K562 (cell line): ENCODE measurements around the gene PPP1R14D. TPM values are rescaled to one million over a fixed set of nuclear protein-coding genes. Genes with fewer than 3 reads are reported as not detected.

Experiments
- ARID2 ChIP-seq: fragments of 450-650 bp; IDR thresholded peaks from 2 replicates; pipeline ENCODE4 v1.6.1; 2017; ENCODE audit warnings: antibody characterized with exemption, mild to moderate bottlenecking
- BRD9 ChIP-seq: fragments of 450-650 bp; IDR thresholded peaks from 2 replicates; pipeline ENCODE4 v1.6.1; 2018; ENCODE audit warnings: low read depth; ENCODE audit not compliant: partially characterized antibody
- E2F4 ChIP-seq: sonication (generic); formaldehyde crosslinking; IDR thresholded peaks from 2 replicates; pipeline ENCODE4 v1.8.0; 2022; ENCODE audit warnings: mild to moderate bottlenecking, low read depth, missing genetic modification reagents
- FOXK2 ChIP-seq, 2 experiments: fragments of 450-650 bp; IDR thresholded peaks in 1 of 2; conservative IDR thresholded peaks in 1 of 2; 2 replicates each; pipeline ENCODE4 v1.6.1; 2016; ENCODE audit warnings: low read depth in 2 of 2, mild to moderate bottlenecking in 1 of 2
- HNRNPL ChIP-seq: fragments of 200-400 bp; formaldehyde crosslinking; IDR thresholded peaks from 2 replicates; pipeline ENCODE4 v1.6.1; 2017; ENCODE audit warnings: low read depth, mild to moderate bottlenecking, low read length
- HSF4 ChIP-seq: fragments of 250-450 bp; sonication (Bioruptor Pico); IDR thresholded peaks from 2 replicates; pipeline ENCODE4 v2.1.2; 2022; ENCODE audit warnings: mild to moderate bottlenecking, moderate library complexity, borderline replicate concordance
- NUFIP1 ChIP-seq: fragments of 450-650 bp; IDR thresholded peaks from 2 replicates; pipeline ENCODE4 v1.6.1; 2018; ENCODE audit not compliant: partially characterized antibody
- POLR2AphosphoS2 ChIP-seq: IDR thresholded peaks from 2 replicates; pipeline ENCODE4 v1.6.1; 2012; ENCODE audit warnings: low read length, improper control_type of control experiment
- RAD21 ChIP-seq, 2 experiments: fragments of 250-450 bp in 1 of 2; fragments of 450-650 bp in 1 of 2; sonication (Bioruptor Pico) in 1 of 2; formaldehyde crosslinking in 1 of 2; IDR thresholded peaks in 1 of 2; conservative IDR thresholded peaks in 1 of 2; 2 replicates each; pipeline versions ENCODE4 v1.4.0 to v1.8.0; 2020 to 2022; ENCODE audit warnings: mild to moderate bottlenecking in 2 of 2, moderate library complexity in 1 of 2
- SLC30A9 ChIP-seq: fragments of 250-450 bp; sonication (Bioruptor Pico); IDR thresholded peaks from 2 replicates; pipeline ENCODE4 v1.8.0; 2022; ENCODE audit warnings: mild to moderate bottlenecking, moderate library complexity
- SMARCB1 ChIP-seq: IDR thresholded peaks from 2 replicates; pipeline ENCODE4 v1.6.1; 2011; ENCODE audit warnings: improper control_type of control experiment, low read depth; ENCODE audit not compliant: insufficient read length
- ZBTB17 ChIP-seq: fragments of 450-650 bp; formaldehyde crosslinking; IDR thresholded peaks from 2 replicates; pipeline ENCODE4 v1.4.0; 2020; ENCODE audit warnings: mild to moderate bottlenecking
- ZNF165 ChIP-seq: fragments of 250-450 bp; sonication (Bioruptor Pico); IDR thresholded peaks from 2 replicates; pipeline ENCODE4 v1.4.0; 2020; ENCODE audit warnings: borderline replicate concordance
- ZNF224 ChIP-seq: sonication (generic); formaldehyde crosslinking; IDR thresholded peaks from 2 replicates; pipeline ENCODE4 v1.8.0; 2022; ENCODE audit warnings: mild to moderate bottlenecking, missing genetic modification reagents
- ZNF282 ChIP-seq: sonication (generic); formaldehyde crosslinking; IDR thresholded peaks from 2 replicates; pipeline ENCODE4 v1.8.1; 2023; ENCODE audit warnings: missing genetic modification reagents
- ZNF324 ChIP-seq: fragments of 250-450 bp; sonication (Bioruptor Pico); IDR thresholded peaks from 2 replicates; pipeline ENCODE4 v1.4.0; 2020; ENCODE audit warnings: mild to moderate bottlenecking
- ZNF511 ChIP-seq: sonication (generic); formaldehyde crosslinking; IDR thresholded peaks from 2 replicates; pipeline ENCODE4 v1.8.0; 2022; ENCODE audit warnings: mild to moderate bottlenecking, missing genetic modification reagents
- polyA plus RNA-seq, 8 experiments: library from polyadenylated mRNA; depleted of rRNA in 4 of 8; stranded (reverse) in 5 of 8; unstranded in 3 of 8; fragments of >200 nt; fragmentation: Nextera tagmentation in 2 of 8; fragmentation: Illumina TruSeq in 1 of 8; extraction: Ambion mirVana in 2 of 8; extraction: Trizol in 1 of 8; gene quantifications; 2 replicates each; pipeline versions ENCODE4 v1.2.1 to v1.2.3, GENCODE V29; 2011 to 2014; ENCODE audit warnings: inconsistent platforms in 1 of 8, missing spikeins in 1 of 8
- total RNA-seq, 7 experiments: library from RNA; depleted of rRNA in 6 of 7; stranded (reverse); fragments of >200 nt in 6 of 7; fragmentation: Illumina TruSeq in 2 of 7; extraction: Trizol in 2 of 7; gene quantifications; 2 replicates each; pipeline versions ENCODE4 v1.2.1 to v1.2.3, GENCODE V29; 2011 to 2021; ENCODE audit warnings: low replicate concordance in 1 of 7
- TF ChIP-seq, protein P1 (sequence below): fragments of 450-650 bp; IDR thresholded peaks from 2 replicates; pipeline ENCODE4 v1.7.0; 2016; ENCODE audit warnings: borderline replicate concordance
- TF ChIP-seq, protein P2 (sequence below): sonication (generic); formaldehyde crosslinking; IDR thresholded peaks from 2 replicates; pipeline ENCODE4 v1.8.0; 2022; ENCODE audit warnings: missing genetic modification reagents, mild to moderate bottlenecking, borderline replicate concordance
- TF ChIP-seq, protein P3 (sequence below): fragments of 250-450 bp; sonication (Bioruptor Pico); IDR thresholded peaks from 2 replicates; pipeline ENCODE4 v1.8.0; 2022; ENCODE audit warnings: moderate library complexity, mild to moderate bottlenecking, inconsistent platforms

PPP1R14D gene
- total and polyA plus RNA-seq, 9 of the 15 experiments (the other 6 are each of a cell fraction or from before 2014, with no cell fraction given) = 0.11 to 0.18 TPM; not detected in 7

DNA sequence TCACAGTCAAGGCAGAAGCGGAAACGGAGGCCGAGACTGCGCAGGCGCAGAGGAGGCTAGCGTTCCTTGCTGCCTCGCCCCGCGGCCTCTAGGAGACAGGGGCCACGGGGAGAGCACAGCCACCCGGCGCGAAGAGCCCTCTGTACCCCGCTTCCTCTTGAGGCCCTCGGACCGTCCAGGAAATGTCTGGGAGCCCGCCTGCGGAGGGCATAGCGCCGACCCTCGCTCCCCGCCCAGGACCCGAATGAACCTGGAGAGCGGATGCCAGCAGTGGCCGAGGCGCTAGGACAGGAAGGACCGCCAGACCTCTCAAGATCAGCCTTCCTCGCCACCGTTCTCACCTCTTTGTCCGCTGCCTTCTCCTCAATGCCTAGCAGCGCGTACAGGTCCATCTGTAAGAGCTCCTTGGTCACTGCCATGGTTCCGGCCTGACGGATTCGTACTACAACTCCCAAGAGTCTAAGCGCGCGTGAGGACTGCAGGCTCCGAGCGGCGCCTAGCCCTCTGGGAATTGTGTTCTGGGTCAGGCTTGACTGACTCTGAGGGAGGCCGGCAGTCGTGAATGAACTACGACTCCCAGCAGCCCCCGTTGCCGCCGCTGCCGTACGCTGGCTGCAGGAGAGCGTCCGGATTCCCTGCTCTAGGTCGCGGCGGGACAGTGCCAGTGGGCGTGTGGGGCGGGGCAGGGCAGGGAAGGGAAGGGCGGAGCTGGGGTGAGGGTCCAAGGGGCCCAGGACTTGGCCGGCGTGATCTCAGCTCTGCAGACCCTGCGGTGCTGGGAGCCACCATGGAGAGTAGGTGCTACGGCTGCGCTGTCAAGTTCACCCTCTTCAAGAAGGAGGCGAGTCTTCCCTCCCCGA lies 21.2 kb downstream of the PPP1R14D start, which contains the start of the genes DNAJC17 and ZFYVE19 (continued):
- TF ChIP-seq, protein P1, sequence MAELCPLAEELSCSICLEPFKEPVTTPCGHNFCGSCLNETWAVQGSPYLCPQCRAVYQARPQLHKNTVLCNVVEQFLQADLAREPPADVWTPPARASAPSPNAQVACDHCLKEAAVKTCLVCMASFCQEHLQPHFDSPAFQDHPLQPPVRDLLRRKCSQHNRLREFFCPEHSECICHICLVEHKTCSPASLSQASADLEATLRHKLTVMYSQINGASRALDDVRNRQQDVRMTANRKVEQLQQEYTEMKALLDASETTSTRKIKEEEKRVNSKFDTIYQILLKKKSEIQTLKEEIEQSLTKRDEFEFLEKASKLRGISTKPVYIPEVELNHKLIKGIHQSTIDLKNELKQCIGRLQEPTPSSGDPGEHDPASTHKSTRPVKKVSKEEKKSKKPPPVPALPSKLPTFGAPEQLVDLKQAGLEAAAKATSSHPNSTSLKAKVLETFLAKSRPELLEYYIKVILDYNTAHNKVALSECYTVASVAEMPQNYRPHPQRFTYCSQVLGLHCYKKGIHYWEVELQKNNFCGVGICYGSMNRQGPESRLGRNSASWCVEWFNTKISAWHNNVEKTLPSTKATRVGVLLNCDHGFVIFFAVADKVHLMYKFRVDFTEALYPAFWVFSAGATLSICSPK = no peak
- no peak for TF ChIP-seq FOXK2 (conservative IDR thresholded peaks at IDR 0.05 in 1 of 2, IDR thresholded peaks at IDR 0.05 in 1 of 2; ENCODE audit: low read depth in 2 of 2)
- TF ChIP-seq ZNF511 (CRISPR knock-in tag) = no peak
- TF ChIP-seq, protein P2, sequence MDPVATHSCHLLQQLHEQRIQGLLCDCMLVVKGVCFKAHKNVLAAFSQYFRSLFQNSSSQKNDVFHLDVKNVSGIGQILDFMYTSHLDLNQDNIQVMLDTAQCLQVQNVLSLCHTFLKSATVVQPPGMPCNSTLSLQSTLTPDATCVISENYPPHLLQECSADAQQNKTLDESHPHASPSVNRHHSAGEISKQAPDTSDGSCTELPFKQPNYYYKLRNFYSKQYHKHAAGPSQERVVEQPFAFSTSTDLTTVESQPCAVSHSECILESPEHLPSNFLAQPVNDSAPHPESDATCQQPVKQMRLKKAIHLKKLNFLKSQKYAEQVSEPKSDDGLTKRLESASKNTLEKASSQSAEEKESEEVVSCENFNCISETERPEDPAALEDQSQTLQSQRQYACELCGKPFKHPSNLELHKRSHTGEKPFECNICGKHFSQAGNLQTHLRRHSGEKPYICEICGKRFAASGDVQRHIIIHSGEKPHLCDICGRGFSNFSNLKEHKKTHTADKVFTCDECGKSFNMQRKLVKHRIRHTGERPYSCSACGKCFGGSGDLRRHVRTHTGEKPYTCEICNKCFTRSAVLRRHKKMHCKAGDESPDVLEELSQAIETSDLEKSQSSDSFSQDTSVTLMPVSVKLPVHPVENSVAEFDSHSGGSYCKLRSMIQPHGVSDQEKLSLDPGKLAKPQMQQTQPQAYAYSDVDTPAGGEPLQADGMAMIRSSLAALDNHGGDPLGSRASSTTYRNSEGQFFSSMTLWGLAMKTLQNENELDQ (CRISPR knock-in tag) = no peak
- TF ChIP-seq BRD9 = no peak
- peak; percentile 65; the same call in 1 of the 2 replicates for TF ChIP-seq ZBTB17
- TF ChIP-seq, protein P3, sequence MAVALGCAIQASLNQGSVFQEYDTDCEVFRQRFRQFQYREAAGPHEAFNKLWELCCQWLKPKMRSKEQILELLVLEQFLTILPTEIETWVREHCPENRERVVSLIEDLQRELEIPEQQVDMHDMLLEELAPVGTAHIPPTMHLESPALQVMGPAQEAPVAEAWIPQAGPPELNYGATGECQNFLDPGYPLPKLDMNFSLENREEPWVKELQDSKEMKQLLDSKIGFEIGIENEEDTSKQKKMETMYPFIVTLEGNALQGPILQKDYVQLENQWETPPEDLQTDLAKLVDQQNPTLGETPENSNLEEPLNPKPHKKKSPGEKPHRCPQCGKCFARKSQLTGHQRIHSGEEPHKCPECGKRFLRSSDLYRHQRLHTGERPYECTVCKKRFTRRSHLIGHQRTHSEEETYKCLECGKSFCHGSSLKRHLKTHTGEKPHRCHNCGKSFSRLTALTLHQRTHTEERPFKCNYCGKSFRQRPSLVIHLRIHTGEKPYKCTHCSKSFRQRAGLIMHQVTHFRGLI (CRISPR knock-in tag) = no peak
- no peak for TF ChIP-seq ZNF324 (CRISPR knock-in tag)
- no peak for TF ChIP-seq SMARCB1
- no peak for TF ChIP-seq ARID2
- TF ChIP-seq E2F4 = no peak
- TF ChIP-seq ZNF224 (CRISPR knock-in tag) = no peak
- no peak for TF ChIP-seq ZNF282 (CRISPR knock-in tag)
- TF ChIP-seq RAD21 (CRISPR knock-in tag; conservative IDR thresholded peaks at IDR 0.05 in 1 of 2, IDR thresholded peaks at IDR 0.05 in 1 of 2) = no peak
- TF ChIP-seq SLC30A9 (CRISPR knock-in tag) = no peak
- TF ChIP-seq POLR2AphosphoS2 = no peak
- no peak for TF ChIP-seq NUFIP1
- TF ChIP-seq ZNF165 = peak; percentile 37; the same call in 1 of the 2 replicates
- TF ChIP-seq HNRNPL = no peak
- no peak for TF ChIP-seq HSF4 (CRISPR knock-in tag)
